HG02870 (cell line): ENCODE data around the gene UGCG.
A peak's percentile ranks its signal among the peaks of the same experiment; 100 is the strongest.
"Not testable (repeated sequence)": the region's sequence is repeated elsewhere in the genome, so short reads cannot be mapped to it uniquely, and the experiment has no call there.

Experiments used
- ATAC-seq: cut with Tn5 transposase; IDR thresholded peaks from one replicate; pipeline ENCODE4 v1.9.1; 2021; ENCODE audit warnings: mild to moderate bottlenecking, moderate library complexity; ENCODE audit not compliant: unreplicated experiment

UGCG gene

GRCh38 chr9:111917201-111917600 lies 20.6 kb downstream of the UGCG start:
- no peak for ATAC-seq

GRCh38 chr9:111917980-111918379 lies 21.4 kb downstream of the UGCG start:
- no peak for ATAC-seq

- no peak for ATAC-seq
Measured at GRCh38 chr9:111919875-111920274, 23.3 kb downstream of the UGCG start.

DNA sequence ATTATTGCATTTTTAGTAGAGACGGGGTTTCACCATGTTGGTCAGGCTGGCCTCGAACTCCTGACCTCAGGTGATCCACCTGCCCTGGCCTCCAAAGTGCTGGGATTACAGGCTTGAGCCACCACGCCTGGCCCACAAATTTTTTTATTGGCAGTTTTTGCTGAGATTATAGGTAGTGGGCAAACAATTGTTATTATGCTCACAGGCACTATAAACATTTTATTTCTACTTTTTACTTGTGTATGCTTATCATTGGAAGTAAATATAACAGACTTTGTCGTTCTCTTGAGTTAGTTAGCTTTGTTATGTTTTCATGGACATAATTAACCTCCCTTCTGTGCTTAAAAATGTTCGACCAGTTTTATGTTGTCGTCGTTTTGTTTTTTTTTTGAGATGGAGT lies 23.9 kb downstream of the UGCG start:
- ATAC-seq = no peak

DNA sequence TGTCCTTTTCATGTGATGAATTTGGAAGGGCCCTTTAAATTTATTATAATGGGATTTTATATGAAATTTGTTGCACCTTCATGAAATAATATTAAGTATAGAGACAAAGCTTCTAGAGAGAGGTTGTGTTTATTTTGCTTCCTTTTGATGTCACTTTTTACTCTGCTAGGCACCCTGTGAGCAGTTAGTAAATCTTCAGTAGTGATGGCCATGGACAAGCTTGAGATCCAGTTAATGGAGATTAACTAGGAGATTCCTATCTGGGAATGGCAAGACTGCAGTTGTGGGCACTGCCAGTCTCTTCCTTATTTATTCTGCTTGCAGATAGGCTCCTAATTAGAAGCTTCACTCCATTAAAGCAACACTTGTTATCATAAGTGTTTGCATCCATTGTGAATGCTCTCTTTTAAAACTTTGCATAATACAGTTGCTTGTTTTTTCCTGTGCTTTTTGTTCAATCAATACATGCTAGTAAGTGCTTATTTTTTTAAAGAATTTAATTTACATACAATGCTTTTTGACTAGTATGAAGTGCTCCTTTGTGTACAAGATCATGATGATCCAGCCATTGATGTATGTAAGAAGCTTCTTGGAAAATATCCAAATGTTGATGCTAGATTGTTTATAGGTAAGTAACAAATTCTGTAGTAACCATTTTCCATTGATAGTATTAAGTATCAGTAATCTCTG lies 25.9 kb downstream of the UGCG start:
- no peak for ATAC-seq

GRCh38 chr9:111924281-111924680 lies 27.7 kb downstream of the UGCG start:
- no peak for ATAC-seq

DNA sequence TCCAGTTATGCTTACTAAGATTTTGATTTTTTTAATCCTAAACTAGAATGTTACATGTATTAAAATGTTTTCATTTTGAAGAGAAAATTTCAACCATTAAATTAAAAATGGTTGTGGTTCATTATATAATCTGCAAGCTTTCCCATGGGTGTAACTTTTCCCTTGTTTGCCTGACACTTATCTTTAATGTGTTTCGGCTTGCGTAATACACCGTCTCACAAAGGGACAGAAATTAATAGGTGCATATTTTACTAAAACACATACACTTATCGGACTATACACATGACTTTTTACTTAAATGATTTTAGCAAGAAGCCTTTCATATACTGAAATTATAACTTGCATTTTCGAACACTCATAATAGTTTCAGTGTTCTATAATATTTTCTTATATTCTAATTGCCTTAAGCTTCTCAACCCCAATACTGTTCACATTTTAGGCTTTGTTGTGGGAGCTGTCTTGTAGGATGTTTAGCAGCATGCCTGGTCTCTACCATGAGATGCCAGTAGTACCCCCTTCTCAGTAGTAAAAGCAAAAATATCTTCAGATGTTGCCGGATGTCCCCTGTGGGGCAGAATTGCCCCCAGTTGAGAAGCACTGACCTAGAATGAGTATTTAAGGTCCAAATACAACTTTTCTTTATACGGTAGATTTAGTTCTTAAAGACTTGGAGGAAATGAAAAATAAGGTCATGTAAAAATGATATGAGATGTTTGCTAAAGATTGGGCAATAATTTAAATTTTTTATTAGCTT lies 28.6 kb downstream of the UGCG start:
- no peak for ATAC-seq

DNA sequence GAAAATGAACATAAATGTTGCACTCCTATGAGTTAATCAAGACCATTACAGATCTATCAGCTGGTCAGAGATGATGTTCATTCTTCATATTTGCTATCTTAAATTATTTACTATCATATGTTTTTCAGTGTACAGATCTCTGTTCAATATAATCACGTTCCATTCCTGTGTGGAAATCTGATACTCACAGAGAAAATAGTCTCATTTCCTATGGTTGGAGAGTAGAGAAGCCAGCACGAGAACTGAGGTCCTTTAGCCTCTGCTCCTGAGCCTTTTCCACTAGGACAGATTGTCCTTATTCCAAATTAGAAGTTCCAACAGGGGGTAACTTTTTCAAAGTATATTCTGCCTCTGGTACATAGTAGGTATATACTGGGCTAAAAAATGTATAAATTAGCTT lies 29.2 kb downstream of the UGCG start:
- no peak for ATAC-seq

- ATAC-seq = peak; percentile 89
Measured at GRCh38 chr9:111926421-111926875, 29.8 kb downstream of the UGCG start.

DNA sequence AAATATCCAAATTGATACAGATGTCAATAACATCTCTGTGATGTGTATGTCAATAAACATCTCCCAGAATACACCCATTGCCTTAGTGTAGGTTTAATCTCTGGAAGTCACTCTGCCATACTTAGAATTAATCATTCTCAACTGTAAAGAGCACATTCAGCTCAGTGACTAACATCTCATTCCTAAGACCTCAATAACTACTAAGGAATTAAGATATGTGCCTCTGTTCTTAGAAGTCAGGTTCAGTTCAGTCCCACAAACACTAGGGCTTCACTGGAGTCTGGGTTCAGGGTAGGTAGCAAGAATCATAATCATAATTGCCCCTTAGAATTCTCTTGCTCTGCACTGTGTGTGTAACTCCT lies 31.7 kb downstream of the UGCG start:
- no peak for ATAC-seq

DNA sequence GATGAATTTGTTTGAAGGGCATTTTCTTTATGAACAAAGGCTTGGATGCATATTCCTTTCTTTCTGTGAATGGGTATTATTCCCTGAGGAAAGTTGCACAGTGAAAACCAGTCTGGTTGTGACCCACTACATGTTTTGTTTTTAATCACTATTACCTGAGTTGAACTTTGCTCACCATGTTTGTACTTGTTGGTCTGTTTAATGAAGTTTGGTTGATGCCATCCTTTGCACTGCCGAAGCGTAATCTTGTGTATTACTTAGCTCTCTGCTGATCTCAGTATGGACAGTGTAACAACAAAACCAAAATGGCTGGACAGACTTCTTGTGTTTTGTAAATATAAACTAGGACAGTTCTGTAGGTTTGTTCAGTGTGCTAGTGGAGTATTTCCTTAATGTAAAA lies 38.1 kb downstream of the UGCG start:
- no peak for ATAC-seq

GRCh38 chr9:111936391-111936790 lies 39.8 kb downstream of the UGCG start:
- ATAC-seq = no peak

GRCh38 chr9:111937301-111937700 lies 40.7 kb downstream of the UGCG start:
- no peak for ATAC-seq

DNA sequence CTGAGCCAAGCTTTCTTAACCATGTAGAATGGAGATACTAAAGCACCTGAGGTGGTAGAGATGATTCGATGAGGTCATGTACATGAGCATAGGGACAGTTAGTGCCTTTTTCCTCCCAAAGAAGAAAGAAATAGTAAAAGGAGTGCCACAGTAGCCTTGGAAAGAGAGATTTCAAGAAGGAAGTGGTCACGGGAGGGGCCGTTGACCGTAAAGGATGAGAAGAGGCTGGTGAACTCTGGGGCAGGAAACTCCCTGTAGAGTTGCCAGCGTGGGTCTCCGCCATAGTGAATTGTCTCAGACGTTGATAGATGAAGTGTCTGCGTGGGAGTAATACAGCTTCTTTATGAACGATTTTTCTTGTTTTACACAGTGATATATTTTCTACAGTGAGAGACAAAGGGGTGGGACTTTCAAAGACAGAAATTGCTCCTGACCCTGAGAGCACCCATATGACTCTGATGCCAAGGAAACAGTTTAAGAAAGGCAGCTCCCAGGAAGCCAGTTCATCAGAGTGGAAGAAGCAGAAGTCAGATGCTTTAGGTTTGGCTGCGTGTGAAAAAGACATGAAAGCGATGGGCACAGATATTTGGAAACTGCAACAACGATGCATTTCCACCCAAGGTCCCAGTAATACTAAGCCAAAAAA lies 41.3 kb downstream of the UGCG start:
- ATAC-seq = peak; percentile 50

DNA sequence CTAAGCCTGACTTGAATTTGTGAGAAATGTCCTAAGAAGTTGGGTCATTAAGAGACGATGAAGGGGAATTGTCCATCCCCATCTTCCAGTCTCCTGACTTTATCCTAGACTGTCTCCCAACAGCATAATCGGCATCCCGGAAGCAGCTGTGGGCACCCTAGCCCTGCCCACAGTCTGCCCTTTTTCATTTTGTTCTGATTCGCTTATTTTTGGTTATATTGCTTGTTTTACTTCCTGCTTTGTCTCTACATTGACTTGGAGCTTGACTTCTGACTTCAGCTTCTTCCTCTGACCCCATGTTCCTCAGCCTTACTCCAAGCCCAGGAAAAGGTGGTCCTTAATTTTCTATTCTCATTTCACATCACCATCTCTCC lies 41.8 kb downstream of the UGCG start:
- no peak for ATAC-seq

GRCh38 chr9:111939322-111939721 lies 42.7 kb downstream of the UGCG start:
- ATAC-seq = no peak

GRCh38 chr9:111940697-111941096 lies 44.1 kb downstream of the UGCG start:
- ATAC-seq = no peak

DNA sequence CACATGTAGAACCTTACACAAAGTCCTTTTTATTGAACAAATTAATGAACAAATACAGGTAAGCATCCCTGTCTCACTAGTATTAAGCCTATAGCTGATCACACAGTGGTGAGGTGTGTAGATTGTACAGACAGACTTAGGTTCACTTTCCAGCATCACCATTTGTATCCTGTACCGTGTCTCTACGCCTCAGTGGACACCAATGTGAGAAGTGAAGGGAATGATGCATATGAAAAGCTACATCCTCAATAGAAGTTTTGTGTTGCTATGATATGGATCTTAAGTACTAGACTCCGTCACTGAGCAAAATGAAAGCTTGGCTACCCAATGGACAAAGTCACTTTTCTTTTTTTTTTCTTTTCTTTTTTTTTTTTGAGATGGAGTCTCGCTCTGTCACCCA lies 46.6 kb downstream of the UGCG start:
- no peak for ATAC-seq

- ATAC-seq = no peak
Measured at GRCh38 chr9:111943746-111944145, 47.1 kb downstream of the UGCG start.

DNA sequence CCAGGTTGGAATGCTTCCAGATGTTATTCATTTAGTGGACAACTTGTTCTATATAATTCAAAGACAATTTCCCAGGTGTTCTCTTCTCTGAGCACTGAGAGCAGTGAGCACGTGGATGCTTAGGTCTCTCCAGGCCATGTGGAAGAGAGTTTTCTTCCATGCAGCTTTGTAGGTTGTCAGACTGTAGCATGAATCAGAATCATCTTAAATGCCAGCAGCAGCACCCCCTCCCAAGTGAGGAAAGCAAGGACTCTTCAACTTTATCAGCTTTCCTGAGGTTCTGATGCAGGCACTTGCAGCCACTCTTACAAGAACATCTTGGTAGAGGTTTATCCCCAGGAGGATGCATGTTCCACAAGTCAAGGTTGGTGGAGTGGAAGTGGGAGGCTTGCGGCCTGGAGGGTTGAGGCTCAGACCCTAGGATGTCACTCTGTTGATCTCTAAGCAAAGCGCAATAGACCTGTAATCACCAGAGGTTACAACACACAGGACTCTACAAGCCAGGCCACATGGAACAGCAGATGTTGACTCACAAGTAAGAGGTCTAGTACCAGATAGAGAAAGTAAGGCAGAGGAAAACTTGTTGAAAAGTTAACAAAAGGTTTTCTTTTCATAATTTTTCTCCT lies 47.7 kb downstream of the UGCG start:
- no peak for ATAC-seq

GRCh38 chr9:111945216-111945615 lies 48.6 kb downstream of the UGCG start:
- ATAC-seq = peak; percentile 66

GRCh38 chr9:111948109-111948508 lies 51.5 kb downstream of the UGCG start:
- not testable (repeated sequence) for ATAC-seq
